Tibial nerve (tissue), 3 donors: Measurements from ENCODE around the gene HPF1.

Experiments
- POLR2A ChIP-seq, 2 donors: fragments of 450-650 bp; IDR thresholded peaks; one replicate each; pipeline ENCODE4 v1.6.1; 2017; ENCODE audit warnings: antibody characterized with exemption in 2 of 2, mild to moderate bottlenecking in 2 of 2, moderate library complexity in 2 of 2
- TF ChIP-seq, protein P1 (sequence below), 5 experiments: fragments of 200-600 bp in 3 of 5; fragments of 450-650 bp in 2 of 5; sonication (generic) in 3 of 5; IDR thresholded peaks; one replicate each; pipeline ENCODE4 v1.5.1; 2016 to 2019; ENCODE audit warnings: antibody characterized with exemption in 5 of 5, mild to moderate bottlenecking in 3 of 5, moderate library complexity in 2 of 5

GRCh38 chr4:169727616-169728015, 30.1 kb downstream of the HPF1 start:
- TF ChIP-seq POLR2A (IDR thresholded peaks at IDR 0.05), result no peak
- TF ChIP-seq, protein P1, sequence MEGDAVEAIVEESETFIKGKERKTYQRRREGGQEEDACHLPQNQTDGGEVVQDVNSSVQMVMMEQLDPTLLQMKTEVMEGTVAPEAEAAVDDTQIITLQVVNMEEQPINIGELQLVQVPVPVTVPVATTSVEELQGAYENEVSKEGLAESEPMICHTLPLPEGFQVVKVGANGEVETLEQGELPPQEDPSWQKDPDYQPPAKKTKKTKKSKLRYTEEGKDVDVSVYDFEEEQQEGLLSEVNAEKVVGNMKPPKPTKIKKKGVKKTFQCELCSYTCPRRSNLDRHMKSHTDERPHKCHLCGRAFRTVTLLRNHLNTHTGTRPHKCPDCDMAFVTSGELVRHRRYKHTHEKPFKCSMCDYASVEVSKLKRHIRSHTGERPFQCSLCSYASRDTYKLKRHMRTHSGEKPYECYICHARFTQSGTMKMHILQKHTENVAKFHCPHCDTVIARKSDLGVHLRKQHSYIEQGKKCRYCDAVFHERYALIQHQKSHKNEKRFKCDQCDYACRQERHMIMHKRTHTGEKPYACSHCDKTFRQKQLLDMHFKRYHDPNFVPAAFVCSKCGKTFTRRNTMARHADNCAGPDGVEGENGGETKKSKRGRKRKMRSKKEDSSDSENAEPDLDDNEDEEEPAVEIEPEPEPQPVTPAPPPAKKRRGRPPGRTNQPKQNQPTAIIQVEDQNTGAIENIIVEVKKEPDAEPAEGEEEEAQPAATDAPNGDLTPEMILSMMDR (IDR thresholded peaks at IDR 0.05), result no peak
